T-helper 9 cell (primary cell): Measurements from ENCODE around the gene NOP14.
"Not testable (repeated sequence)": the region's sequence is repeated elsewhere in the genome, so short reads cannot be mapped to it uniquely, and the experiment has no call there.

Experiments used
- DNase-seq: peaks from one replicate; pipeline ENCODE4 v3.0.0-alpha.2; 2020
- total RNA-seq, 2 donors: gene quantifications; one replicate each; lab custom pipeline; 2026; lab: John Stamatoyannopoulos, UW

NOP14 gene
- 70.5 to 145 reads per million in 2 donors for total RNA-seq

GRCh38 chr4:2963175-2963965 lies at the start of gene NOP14, which contains the start of gene GRK4:
TSS of gene NOP14 (minus strand) at chr4:2963406. CDS start at chr4:2963319, 87 bp downstream.
TSS of gene GRK4 (plus strand) at chr4:2963571. CDS start at chr4:2964071, 500 bp downstream.
- peak; percentile 96 for DNase-seq

GRCh38 chr4:3011456-3012220 lies 48.4 kb upstream of the NOP14 start:
- DNase-seq: no peak

GRCh38 chr4:3010998-3011397 lies 47.8 kb upstream of the NOP14 start:
- DNase-seq: no peak

- no peak for DNase-seq
Observed at GRCh38 chr4:3010577-3010976, 47.4 kb upstream of the NOP14 start.

- DNase-seq: no peak
Observed at GRCh38 chr4:3009422-3009821, 46.2 kb upstream of the NOP14 start.

- no peak for DNase-seq
Observed at GRCh38 chr4:3007724-3008123, 44.5 kb upstream of the NOP14 start.

- no peak for DNase-seq
Observed at GRCh38 chr4:2996415-2996814, 33.2 kb upstream of the NOP14 start.

GRCh38 chr4:2995546-2996265 lies 32.5 kb upstream of the NOP14 start:
- no peak for DNase-seq

- no peak for DNase-seq
Observed at GRCh38 chr4:2994917-2995316, 31.7 kb upstream of the NOP14 start.

GRCh38 chr4:2991243-2991642 lies 28.0 kb upstream of the NOP14 start:
- no peak for DNase-seq

GRCh38 chr4:2983715-2984114 lies 20.5 kb upstream of the NOP14 start:
- not testable (repeated sequence) for DNase-seq

- no peak for DNase-seq
Observed at GRCh38 chr4:2982012-2982411, 18.8 kb upstream of the NOP14 start.

GRCh38 chr4:2981256-2981819 lies 18.1 kb upstream of the NOP14 start:
- no peak for DNase-seq

GRCh38 chr4:2977211-2978088 lies 14.2 kb upstream of the NOP14 start:
- no peak for DNase-seq

- no peak for DNase-seq
Observed at GRCh38 chr4:2971275-2971674, 8.1 kb upstream of the NOP14 start.

- DNase-seq: no peak
Observed at GRCh38 chr4:2968381-2968780, 5.2 kb upstream of the NOP14 start.

- DNase-seq: no peak
Observed at GRCh38 chr4:2965262-2965661, 2.1 kb upstream of the NOP14 start.

- no peak for DNase-seq
Observed at GRCh38 chr4:2964706-2965258, 1.6 kb upstream of the NOP14 start.

- DNase-seq: no peak
Observed at GRCh38 chr4:2963966-2964471, 813 bp upstream of the NOP14 start.

GRCh38 chr4:2962614-2963174 lies 512 bp downstream of the NOP14 start:
- no peak for DNase-seq
